Left lung (tissue), 10 donors: ENCODE data around the gene C22orf23. TPM values are rescaled to one million over a fixed set of nuclear protein-coding genes. Genes with fewer than 3 reads are reported as not detected.

Source experiments
- ATAC-seq: fragments of 200-7000 bp; cut with Tn5 transposase; one replicate; pipeline ENCODE4 v1.9.1; 2020; ENCODE audit warnings: moderate library complexity
- DNase-seq, 4 donors: peaks; one replicate each; pipeline ENCODE4 v3.0.0-alpha.2; 2013 to 2020
- H3K27ac ChIP-seq, 2 donors: fragments of 200-600 bp; sonication (generic) in 1 of 2; one replicate each; pipeline versions ENCODE4 v1.5.0 to v1.8.0; 2020 to 2021
- H3K27me3 ChIP-seq, 2 donors: fragments of 200-600 bp; sonication (generic) in 1 of 2; one replicate each; pipeline versions ENCODE4 v1.5.0 to v1.8.0; 2020 to 2021
- H3K36me3 ChIP-seq, 2 donors: fragments of 200-600 bp; sonication (generic) in 1 of 2; one replicate each; pipeline versions ENCODE4 v1.5.0 to v1.8.0; 2020 to 2021
- H3K4me1 ChIP-seq, 2 donors: fragments of 200-600 bp; one replicate each; pipeline ENCODE4 v1.8.0; 2021
- H3K4me3 ChIP-seq, 2 donors: fragments of 200-600 bp; sonication (generic) in 1 of 2; one replicate each; pipeline versions ENCODE4 v1.5.0 to v1.8.0; 2020 to 2021; ENCODE audit warnings: mild to moderate bottlenecking in 1 of 2
- H3K9me3 ChIP-seq, 2 donors: fragments of 200-600 bp; sonication (generic) in 1 of 2; one replicate each; pipeline versions ENCODE4 v1.5.0 to v1.8.0; 2020 to 2021
- CTCF ChIP-seq, 2 donors: fragments of 200-600 bp; sonication (generic) in 1 of 2; IDR thresholded peaks; one replicate each; pipeline versions ENCODE4 v1.5.0 to v1.8.0; 2021; ENCODE audit warnings: antibody characterized with exemption in 2 of 2
- intact Hi-C, 2 donors: fragments of 100-400 bp; cut with DNase I; formaldehyde crosslinking; loops; one replicate each; pipeline versions ENCODE4 v1.11.2 to v1.14.2; 2022
- polyA plus RNA-seq, 6 donors: library from polyadenylated mRNA; unstranded; fragments of 120-200 nt; gene quantifications; one replicate each; pipeline ENCODE4 v1.2.1, GENCODE V29; 2013; ENCODE audit not compliant: insufficient read length in 6 of 6
- total RNA-seq, 2 donors: library from RNA; stranded (reverse); fragmentation: NEBNext Ultra II Directional; extraction: Animal tissue kit (Norgen Biotek cat#: 25700); gene quantifications; one replicate each; pipeline ENCODE4 v1.2.1, GENCODE V29; 2021
- donor health status: DM: no; HTN: yes; CAD: no.
- donor health status: DM: no; HTN: no; CAD: no.

Gene C22orf23
- total and polyA plus RNA-seq, 8 donors: 0.26 to 7.2 (median 4.2) TPM

GRCh38 chr22:37925767-37926166 is 27.6 kb downstream of the C22orf23 start:
- intact Hi-C loops: no loop called here
- Histone ChIP-seq H3K9me3 (no peaks in the 10 kb centered on the region), H3K27ac (no peak overlapping the region), H3K4me1 (peaks cover 4 to 12% of the 10 kb centered on the region in 2 donors), H3K36me3 (peaks cover 0 to 97% of the 10 kb centered on the region in 2 donors), H3K4me3 (no peak overlapping the region), H3K27me3 (no peaks in the 10 kb centered on the region)
- ATAC-seq (no peak), DNase-seq (no peak)
- no peak for TF ChIP-seq CTCF (IDR thresholded peaks at IDR 0.05)

- H3K4me3 ChIP-seq: no peak overlapping the region
- H3K9me3 ChIP-seq: no peaks in the 10 kb centered on the region
- ATAC-seq: no peak
- H3K4me1 ChIP-seq: peaks cover 0 to 11% of the 10 kb centered on the region in 2 donors
- intact Hi-C loops: no loop called here
- no peak overlapping the region for H3K27ac ChIP-seq
- H3K27me3 ChIP-seq: no peaks in the 10 kb centered on the region
- no peak for DNase-seq
- H3K36me3 ChIP-seq: peaks cover 0 to 99% of the 10 kb centered on the region in 2 donors
- no peak for TF ChIP-seq CTCF (IDR thresholded peaks at IDR 0.05)
These were observed 28.1 kb downstream of the C22orf23 start for GRCh38 chr22:37925330-37925729.

GRCh38 chr22:37924386-37925065 is 28.9 kb downstream of the C22orf23 start:
- H3K4me3 ChIP-seq: no peak overlapping the region
- H3K36me3 ChIP-seq: peaks cover 0 to 97% of the 10 kb centered on the region in 2 donors
- no peak overlapping the region for H3K27ac ChIP-seq
- H3K9me3 ChIP-seq: no peaks in the 10 kb centered on the region
- intact Hi-C loops: no loop called here
- no peak for TF ChIP-seq CTCF (IDR thresholded peaks at IDR 0.05)
- peaks cover 0 to 11% of the 10 kb centered on the region in 2 donors for H3K4me1 ChIP-seq
- ATAC-seq (no peak), DNase-seq (no peak)
- no peaks in the 10 kb centered on the region for H3K27me3 ChIP-seq

GRCh38 chr22:37923927-37924326 is 29.5 kb downstream of the C22orf23 start:
- DNase-seq (no peak), ATAC-seq (no peak)
- Histone ChIP-seq H3K4me1 (peaks cover 0 to 12% of the 10 kb centered on the region in 2 donors), H3K4me3 (no peak overlapping the region), H3K27ac (no peak overlapping the region), H3K36me3 (peaks cover 0 to 97% of the 10 kb centered on the region in 2 donors), H3K9me3 (no peaks in the 10 kb centered on the region), H3K27me3 (no peaks in the 10 kb centered on the region)
- intact Hi-C loops: no loop called here
- TF ChIP-seq CTCF (IDR thresholded peaks at IDR 0.05): no peak

- ATAC-seq (no peak), DNase-seq (no peak)
- no peak for TF ChIP-seq CTCF (IDR thresholded peaks at IDR 0.05)
- Histone ChIP-seq H3K4me1 (peaks cover 0 to 19% of the 10 kb centered on the region in 2 donors), H3K27ac (no peak overlapping the region), H3K9me3 (no peaks in the 10 kb centered on the region), H3K4me3 (no peak overlapping the region), H3K36me3 (peaks cover 0 to 96% of the 10 kb centered on the region in 2 donors), H3K27me3 (no peaks in the 10 kb centered on the region)
- intact Hi-C loops: no loop called here
These were observed 31.2 kb downstream of the C22orf23 start for GRCh38 chr22:37922191-37922590.
